Posterior vena cava (tissue), 2 donors: ENCODE data around the gene ENPP3. TPM values are rescaled to one million over a fixed set of nuclear protein-coding genes. Genes with fewer than 3 reads are reported as not detected.
"Not testable (repeated sequence)": the region's sequence is repeated elsewhere in the genome, so short reads cannot be mapped to it uniquely, and the experiment has no call there.

Source experiments
- DNase-seq: peaks from one replicate; pipeline ENCODE4 v3.0.0-alpha.2; 2020; ENCODE audit warnings: low spot score
- intact Hi-C, 2 donors: fragments of 100-400 bp; cut with DNase I; formaldehyde crosslinking; loops; one replicate each; pipeline versions ENCODE4 v1.14.1 to v1.14.2; 2022 to 2023
- total RNA-seq, 2 donors: library from RNA; stranded (reverse); fragmentation: NEBNext Ultra II Directional; extraction: Animal tissue kit (Norgen Biotek cat#: 25700); gene quantifications; one replicate each; pipeline ENCODE4 v1.2.1, GENCODE V29; 2021
- donor health status: DM: yes; HTN: yes; CAD: no.
- donor health status: DM: yes; HTN: yes; CAD: no.

Gene ENPP3
- total RNA-seq, 2 donors from 2014 or later: 0.48 to 0.56 TPM

- intact Hi-C loops: no loop called here
- DNase-seq: no peak
Measured at GRCh38 chr6:131678442-131678841, 41.3 kb downstream of the ENPP3 start.

GRCh38 chr6:131680868-131681267, 43.8 kb downstream of the ENPP3 start:
- intact Hi-C loops: no loop called here
- no peak for DNase-seq

GRCh38 chr6:131681585-131681984, 44.5 kb downstream of the ENPP3 start:
- intact Hi-C loops: no loop called here
- DNase-seq: no peak

- DNase-seq: no peak
- intact Hi-C loops: no loop called here
Measured at GRCh38 chr6:131682442-131682841, 45.3 kb downstream of the ENPP3 start.

- DNase-seq: no peak
- intact Hi-C loops: no loop called here
Measured at GRCh38 chr6:131683479-131683878, 46.4 kb downstream of the ENPP3 start.

- no peak for DNase-seq
- intact Hi-C loops: no loop called here
Measured at GRCh38 chr6:131685266-131685780, 48.2 kb downstream of the ENPP3 start.

GRCh38 chr6:131687022-131687421, 49.9 kb downstream of the ENPP3 start:
- intact Hi-C loops: no loop called here
- no peak for DNase-seq

GRCh38 chr6:131688286-131688685, 51.2 kb downstream of the ENPP3 start:
- intact Hi-C loops: no loop called here
- DNase-seq: no peak

- intact Hi-C loops: no loop called here
Measured at GRCh38 chr6:131692031-131692430, 54.9 kb downstream of the ENPP3 start.

GRCh38 chr6:131692589-131692988, 55.5 kb downstream of the ENPP3 start:
- intact Hi-C loops: no loop called here
- DNase-seq: no peak

More at GRCh38 chr6:131692031-131692430, 54.9 kb downstream of the ENPP3 start:
- no peak for DNase-seq

GRCh38 chr6:131693384-131693783, 56.3 kb downstream of the ENPP3 start:
- intact Hi-C loops: no loop called here
- DNase-seq: no peak

- DNase-seq: no peak
- intact Hi-C loops: loop anchor here in 1 of 2 donors (5.0 kb wide), 1 partner anchor 217 kb away; no protein-coding TSS in a partner anchor
Measured at GRCh38 chr6:131694832-131695426, 57.8 kb downstream of the ENPP3 start.

GRCh38 chr6:131696956-131697355, 59.9 kb downstream of the ENPP3 start:
- intact Hi-C loops: loop anchor here in 1 of 2 donors (5.0 kb wide), 1 partner anchor 215 kb away; no protein-coding TSS in a partner anchor

GRCh38 chr6:131700851-131701250, 63.7 kb downstream of the ENPP3 start:
- intact Hi-C loops, DNase-seq: not testable (repeated sequence)

More at GRCh38 chr6:131696956-131697355, 59.9 kb downstream of the ENPP3 start:
- no peak for DNase-seq

GRCh38 chr6:131703905-131704304, 66.8 kb downstream of the ENPP3 start:
- DNase-seq, intact Hi-C loops: not testable (repeated sequence)

- intact Hi-C loops, DNase-seq: not testable (repeated sequence)
Measured at GRCh38 chr6:131710917-131711316, 73.8 kb downstream of the ENPP3 start, which contains the start of gene CTAGE9. CTAGE9 (minus strand) TSS chr6:131711017; CDS start chr6:131711017, 0 bp downstream.

- DNase-seq, intact Hi-C loops: not testable (repeated sequence)
Measured at GRCh38 chr6:131715567-131715966, 78.5 kb downstream of the ENPP3 start.

GRCh38 chr6:131717836-131718542, 80.9 kb downstream of the ENPP3 start:
- intact Hi-C loops: no loop called here
- no peak for DNase-seq

- intact Hi-C loops: no loop called here
- DNase-seq: no peak
Measured at GRCh38 chr6:131721161-131721560, 84.1 kb downstream of the ENPP3 start.

- intact Hi-C loops: no loop called here
- DNase-seq: no peak
Measured at GRCh38 chr6:131724114-131724513, 87.0 kb downstream of the ENPP3 start.
